Suprapubic skin (tissue), 4 donors: ENCODE data around the gene KMT2C.
"Not testable (repeated sequence)": the region's sequence is repeated elsewhere in the genome, so short reads cannot be mapped to it uniquely, and the experiment has no call there.

ENCODE experiments used
- CTCF ChIP-seq, 2 donors: fragments of 200-600 bp in 1 of 2; fragments of 450-650 bp in 1 of 2; sonication (generic) in 1 of 2; IDR thresholded peaks; one replicate each; pipeline ENCODE4 v1.5.1; 2016 to 2019; ENCODE audit warnings: antibody characterized with exemption in 2 of 2, mild to moderate bottlenecking in 1 of 2, moderate library complexity in 1 of 2
- POLR2A ChIP-seq, 2 donors: fragments of 450-650 bp; IDR thresholded peaks; one replicate each; pipeline ENCODE4 v1.6.1; 2017; ENCODE audit warnings: antibody characterized with exemption in 2 of 2, mild to moderate bottlenecking in 2 of 2, moderate library complexity in 2 of 2
- POLR2AphosphoS5 ChIP-seq, 3 donors: sonication (generic); formaldehyde crosslinking; IDR thresholded peaks; one replicate each; pipeline ENCODE4 v1.6.1; 2017; ENCODE audit warnings: antibody characterized with exemption in 3 of 3

- TF ChIP-seq CTCF, POLR2A, POLR2AphosphoS5 (IDR thresholded peaks at IDR 0.05): not testable (repeated sequence)
Observed at GRCh38 chr7:152420950-152421349, 14.9 kb downstream of the KMT2C start.
